Neural progenitor cell (in vitro differentiated cells): ENCODE results near the gene ZSCAN18.

ENCODE experiments used
- CTCF ChIP-seq: fragments of 200-600 bp; sonication (generic); IDR thresholded peaks from 2 replicates; pipeline ENCODE4 v1.5.1; 2017; ENCODE audit warnings: antibody characterized with exemption, mild to moderate bottlenecking
- EZH2 ChIP-seq: fragments of 200-600 bp; sonication (generic); IDR thresholded peaks from 2 replicates; pipeline ENCODE4 v1.6.1; 2017; ENCODE audit warnings: antibody characterized with exemption, mild to moderate bottlenecking, moderate library complexity

GRCh38 chr19:58093071-58093470 lies 5.0 kb downstream of the ZSCAN18 start:
- no peak for TF ChIP-seq CTCF
- TF ChIP-seq EZH2 = no peak
